ENCODE data around the gene DCXR.

The DCXR gene

GRCh38 chr17:82079001-82079677 is 41.6 kb upstream of the DCXR start:
- no peaks in the 10 kb centered on the region for H3K9me3 Mint-ChIP-seq
- H3K27me3 Mint-ChIP-seq = no peaks in the 10 kb centered on the region
- no peak overlapping the region for H3K27ac Mint-ChIP-seq
- H3K4me1 Mint-ChIP-seq = peaks cover 2 to 14% of the 10 kb centered on the region in 2 donors
- no peak for ATAC-seq (replicated peaks)
- no peak for DNase-seq
- no peak overlapping the region for H3K4me3 Mint-ChIP-seq
- peaks cover 42 to 51% of the 10 kb centered on the region in 2 donors for H3K36me3 Mint-ChIP-seq

- Mint-ChIP-seq H3K27ac (no peak overlapping the region), H3K36me3 (peaks cover 36 to 45% of the 10 kb centered on the region in 2 donors), H3K9me3 (no peaks in the 10 kb centered on the region), H3K4me3 (no peak overlapping the region), H3K27me3 (no peaks in the 10 kb centered on the region), H3K4me1 (peaks cover 2 to 14% of the 10 kb centered on the region in 2 donors)
- DNase-seq = no peak
- no peak for ATAC-seq (replicated peaks)
These were observed 40.9 kb upstream of the DCXR start for GRCh38 chr17:82078433-82078832.

GRCh38 chr17:82077617-82078358 is 40.3 kb upstream of the DCXR start:
- Mint-ChIP-seq H3K36me3 (peaks cover 31 to 38% of the 10 kb centered on the region in 2 donors), H3K27me3 (no peaks in the 10 kb centered on the region), H3K4me1 (peaks cover 2 to 14% of the 10 kb centered on the region in 2 donors), H3K4me3 (no peak overlapping the region), H3K27ac (peak overlapping the region; percentile 33), H3K9me3 (no peaks in the 10 kb centered on the region)
- DNase-seq = no peak
- no peak for ATAC-seq (replicated peaks)

DNA sequence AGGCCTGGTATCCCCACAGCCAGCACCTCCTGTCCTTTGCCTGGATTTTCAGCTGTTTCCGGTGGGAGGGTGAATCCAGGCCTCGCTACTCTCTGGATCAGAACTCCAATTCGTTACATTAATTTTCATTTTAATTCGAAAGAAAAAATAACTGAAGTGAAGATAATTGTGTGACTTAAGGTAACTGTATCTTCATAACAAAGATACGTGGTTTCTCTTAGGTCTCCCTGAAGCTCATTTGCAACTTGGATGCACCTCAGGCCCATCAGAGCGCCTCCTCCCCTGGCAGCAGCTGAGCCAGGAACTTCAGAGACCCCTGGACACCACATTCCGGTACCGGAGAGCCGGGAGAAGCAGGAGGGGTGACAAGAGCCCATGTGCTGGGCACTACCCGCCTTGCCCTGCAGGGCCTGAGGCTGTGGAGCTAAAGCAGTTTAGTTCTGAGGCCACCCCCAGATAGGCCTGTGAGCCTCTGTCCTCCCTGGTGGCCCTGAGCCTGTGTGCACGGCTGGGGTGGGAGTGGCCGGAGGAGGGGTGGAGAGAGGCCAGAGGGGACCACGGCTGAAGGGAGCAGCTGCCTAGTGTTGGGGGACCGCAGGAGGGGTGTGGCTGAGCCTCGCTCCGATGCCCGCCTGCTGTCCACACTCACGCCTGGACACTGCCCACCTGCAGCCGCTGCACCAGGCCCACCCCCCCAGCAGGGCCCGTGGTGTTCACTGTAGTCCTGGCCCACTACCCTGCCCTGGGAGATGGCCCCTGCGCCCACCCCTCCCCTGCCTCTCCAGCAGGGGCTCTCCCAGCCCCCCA is 39.5 kb upstream of the DCXR start:
- H3K4me1 Mint-ChIP-seq = peaks cover 2 to 14% of the 10 kb centered on the region in 2 donors
- peak overlapping the region; percentile 65 for H3K27ac Mint-ChIP-seq

DNA sequence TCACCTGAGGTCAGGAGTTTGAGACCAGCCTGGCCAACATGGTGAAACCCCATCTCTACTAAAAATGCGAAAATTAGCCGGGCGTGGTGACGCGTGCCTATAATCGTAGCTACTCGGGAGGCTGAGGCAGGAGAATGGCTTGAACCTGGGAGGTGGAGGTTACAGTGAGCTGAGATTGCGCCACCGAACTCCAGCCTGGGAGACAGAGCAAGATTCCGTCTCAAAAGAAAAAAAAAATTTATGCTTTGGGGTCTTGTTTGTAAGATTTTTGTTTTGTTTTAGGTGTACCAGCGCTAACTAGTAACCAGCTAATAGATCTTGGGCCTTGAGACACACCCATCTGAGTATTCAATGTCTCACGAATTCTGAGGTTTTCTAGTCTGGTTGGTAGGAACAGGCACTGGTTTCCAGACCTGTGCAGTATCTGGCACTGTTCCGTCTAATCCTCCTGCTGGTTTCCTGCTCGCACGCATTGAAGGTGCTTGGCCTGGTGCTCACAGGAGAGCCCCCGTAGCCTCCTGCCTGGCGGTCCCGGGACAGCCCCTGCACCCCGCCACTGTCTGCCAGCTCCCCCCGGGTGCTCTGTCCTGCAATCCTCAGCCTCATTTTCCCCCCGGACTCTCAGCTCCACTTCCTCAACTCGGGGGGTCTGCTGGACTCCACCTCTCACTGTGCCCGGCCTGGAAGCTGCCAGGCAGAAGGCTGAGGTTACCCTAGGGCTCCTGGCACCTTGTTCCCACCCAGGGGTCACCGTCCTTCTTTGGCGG is 38.7 kb upstream of the DCXR start:
- Mint-ChIP-seq H3K36me3 (peaks cover 23 to 30% of the 10 kb centered on the region in 2 donors), H3K4me1 (peaks cover 2 to 14% of the 10 kb centered on the region in 2 donors), H3K27me3 (no peaks in the 10 kb centered on the region), H3K27ac (peak overlapping the region; percentile 65), H3K4me3 (no peak overlapping the region), H3K9me3 (no peaks in the 10 kb centered on the region)
- no peak for DNase-seq
- peak in 1 of 2 donors; percentile 10 for ATAC-seq (replicated peaks)

More for the DNA sequence above, 39.5 kb upstream of the DCXR start:
- DNase-seq (no peak), ATAC-seq (replicated peaks) (peak; percentile 48)
- Mint-ChIP-seq H3K4me3 (no peak overlapping the region), H3K9me3 (no peaks in the 10 kb centered on the region), H3K27me3 (no peaks in the 10 kb centered on the region), H3K36me3 (peaks cover 27 to 32% of the 10 kb centered on the region in 2 donors)

GRCh38 chr17:82073446-82073845 is 35.9 kb upstream of the DCXR start:
- no peaks in the 10 kb centered on the region for H3K27me3 Mint-ChIP-seq
- ATAC-seq (replicated peaks) (no peak), DNase-seq (no peak)
- H3K36me3 Mint-ChIP-seq = peaks cover 9 to 13% of the 10 kb centered on the region in 2 donors
- H3K27ac Mint-ChIP-seq = no peak overlapping the region
- H3K9me3 Mint-ChIP-seq = no peaks in the 10 kb centered on the region
- peaks cover 2 to 14% of the 10 kb centered on the region in 2 donors for H3K4me1 Mint-ChIP-seq
- H3K4me3 Mint-ChIP-seq = no peak overlapping the region

DNA sequence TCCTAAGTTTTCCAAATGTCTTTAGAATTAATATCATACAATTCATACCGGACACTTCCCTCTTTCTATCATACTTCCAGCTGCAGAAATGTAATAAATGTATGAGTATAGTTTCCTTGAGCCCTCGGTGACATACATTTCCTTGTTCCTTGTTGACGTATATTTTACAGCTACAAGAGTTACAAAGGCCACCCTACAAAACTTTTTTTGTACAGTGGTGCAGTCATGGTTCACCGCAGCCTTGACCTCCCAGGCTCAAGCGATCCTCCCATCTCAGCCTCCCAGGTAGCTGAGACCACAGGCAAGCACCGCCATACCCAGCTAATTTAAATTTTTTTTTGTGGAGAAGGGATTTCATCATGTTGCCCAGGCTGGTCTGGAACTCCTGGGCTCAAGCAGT is 35.3 kb upstream of the DCXR start:
- Mint-ChIP-seq H3K4me3 (no peak overlapping the region), H3K9me3 (no peaks in the 10 kb centered on the region), H3K27ac (no peak overlapping the region), H3K4me1 (peaks cover 2 to 9% of the 10 kb centered on the region in 2 donors), H3K27me3 (no peaks in the 10 kb centered on the region), H3K36me3 (peaks cover 5 to 7% of the 10 kb centered on the region in 2 donors)
- ATAC-seq (replicated peaks) (no peak), DNase-seq (no peak)

DNA sequence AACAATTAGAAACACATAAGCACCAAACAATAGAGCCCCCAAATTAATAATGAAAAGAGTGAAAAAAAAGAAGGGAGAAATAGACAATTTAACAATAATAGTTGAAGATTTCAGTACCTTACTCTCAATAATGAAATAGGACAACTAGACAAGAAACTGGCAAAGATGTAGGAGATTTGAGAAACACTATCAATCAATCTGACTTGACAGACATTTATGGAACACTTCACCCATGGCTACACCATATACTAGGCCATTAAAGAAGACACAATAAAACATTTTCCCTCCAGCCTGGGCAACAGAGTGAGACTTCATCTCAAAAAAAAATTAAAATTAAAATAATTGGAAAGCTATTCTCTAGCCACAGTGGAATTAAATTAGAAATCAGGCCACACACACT is 33.1 kb upstream of the DCXR start:
- H3K9me3 Mint-ChIP-seq = no peaks in the 10 kb centered on the region
- H3K27me3 Mint-ChIP-seq = no peaks in the 10 kb centered on the region
- no peak overlapping the region for H3K27ac Mint-ChIP-seq
- no peak for DNase-seq
- H3K4me3 Mint-ChIP-seq = no peak overlapping the region
- no peak for ATAC-seq (replicated peaks)
- no peaks in the 10 kb centered on the region for H3K36me3 Mint-ChIP-seq
- peaks cover 0 to 8% of the 10 kb centered on the region in 2 donors for H3K4me1 Mint-ChIP-seq

GRCh38 chr17:82065638-82066303 is 28.3 kb upstream of the DCXR start, which contains the start of gene DUS1L:
DUS1L (minus strand) TSS chr17:82065804; CDS start chr17:82065059, 745 bp downstream.
- Mint-ChIP-seq H3K36me3 (peaks cover 2 to 7% of the 10 kb centered on the region in 2 donors), H3K27ac (peak within 1 kb of the TSS; percentile 93), H3K9me3 (no peaks in the 10 kb centered on the region), H3K27me3 (no peaks in the 10 kb centered on the region), H3K4me3 (peak within 1 kb of the TSS; percentile 83 to 87), H3K4me1 (peaks cover 5 to 25% of the 10 kb centered on the region in 2 donors)
- DNase-seq = peak; percentile 68
- ATAC-seq (replicated peaks) = peak; percentile 85 to 91

- H3K4me1 Mint-ChIP-seq = peaks cover 5 to 28% of the 10 kb centered on the region in 2 donors
- DNase-seq (peak; percentile 35), ATAC-seq (replicated peaks) (peak; percentile 67 to 74)
- H3K36me3 Mint-ChIP-seq = peaks cover 4 to 9% of the 10 kb centered on the region in 2 donors
- no peaks in the 10 kb centered on the region for H3K27me3 Mint-ChIP-seq
- H3K9me3 Mint-ChIP-seq = no peaks in the 10 kb centered on the region
- peak overlapping the region; percentile 93 for H3K27ac Mint-ChIP-seq
- peak overlapping the region; percentile 77 to 79 for H3K4me3 Mint-ChIP-seq
These were observed 27.7 kb upstream of the DCXR start for GRCh38 chr17:82065193-82065637.

GRCh38 chr17:82064433-82065192 is 27.1 kb upstream of the DCXR start:
- H3K9me3 Mint-ChIP-seq = no peaks in the 10 kb centered on the region
- ATAC-seq (replicated peaks) (no peak), DNase-seq (no peak)
- peak overlapping the region; percentile 93 for H3K27ac Mint-ChIP-seq
- peaks cover 4 to 13% of the 10 kb centered on the region in 2 donors for H3K36me3 Mint-ChIP-seq
- no peaks in the 10 kb centered on the region for H3K27me3 Mint-ChIP-seq
- H3K4me3 Mint-ChIP-seq = peak overlapping the region; percentile 77 to 79
- peaks cover 5 to 34% of the 10 kb centered on the region in 2 donors for H3K4me1 Mint-ChIP-seq

DNA sequence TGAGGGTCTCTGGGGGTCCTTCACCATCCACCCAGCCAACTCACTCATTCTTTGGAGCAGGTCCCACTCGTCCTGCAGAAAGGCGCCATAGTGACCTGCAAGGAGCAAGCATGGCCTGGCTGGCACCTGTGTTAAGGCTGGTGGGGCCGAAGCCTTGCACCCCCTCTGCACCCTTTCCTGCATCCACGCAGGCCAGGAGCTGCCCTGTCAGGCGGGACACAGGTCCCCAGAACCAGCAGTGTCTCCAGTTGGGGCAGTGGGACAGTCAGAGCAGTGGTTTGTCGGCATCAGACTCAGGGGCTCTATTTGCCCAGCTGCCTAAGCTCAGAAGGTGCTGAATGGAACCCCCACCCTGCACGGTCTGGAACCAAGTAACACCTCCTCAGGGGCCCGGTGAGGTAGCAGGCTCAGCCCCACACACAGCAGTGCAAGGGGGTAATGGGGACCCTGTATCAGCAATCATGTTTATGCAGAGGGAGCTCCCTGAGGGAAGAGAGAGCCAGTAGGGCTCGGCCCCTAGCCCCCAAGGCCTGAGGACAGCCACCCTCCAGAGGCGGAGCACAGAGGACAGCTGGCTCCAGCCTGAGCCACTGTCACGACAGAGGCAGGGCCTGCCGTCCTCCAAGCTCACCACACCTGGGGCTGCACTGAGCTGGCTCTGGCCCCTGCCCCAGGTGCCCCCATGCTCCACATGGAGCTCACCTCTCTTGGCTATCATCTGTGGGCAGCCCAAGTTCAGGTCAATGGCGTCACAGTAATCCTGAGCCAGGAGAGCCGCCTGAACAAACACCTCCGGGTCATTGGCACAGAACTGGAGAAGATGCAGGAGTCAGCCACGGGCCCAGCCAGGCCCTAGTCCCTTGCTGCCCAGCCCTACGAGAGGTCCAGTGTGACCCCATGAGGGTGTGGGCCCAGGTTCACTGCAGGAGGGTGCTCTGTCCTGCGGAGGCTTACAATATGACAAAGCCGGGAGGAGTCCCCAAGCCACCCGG is 26.2 kb upstream of the DCXR start:
- DNase-seq (no peak), ATAC-seq (replicated peaks) (no peak)
- peak overlapping the region; percentile 77 to 79 for H3K4me3 Mint-ChIP-seq
- no peaks in the 10 kb centered on the region for H3K27me3 Mint-ChIP-seq
- H3K36me3 Mint-ChIP-seq = peaks cover 5 to 15% of the 10 kb centered on the region in 2 donors
- H3K9me3 Mint-ChIP-seq = no peaks in the 10 kb centered on the region
- H3K4me1 Mint-ChIP-seq = peaks cover 5 to 34% of the 10 kb centered on the region in 2 donors
- peak overlapping the region; percentile 25 for H3K27ac Mint-ChIP-seq
